Upper lobe of left lung (tissue), 6 donors: ENCODE results near the gene NEURL3. TPM values are rescaled to one million over a fixed set of nuclear protein-coding genes. Genes with fewer than 3 reads are reported as not detected.
A peak's percentile ranks its signal among the peaks of the same experiment; 100 is the strongest.

ENCODE experiments used
- ATAC-seq, 2 donors: fragments of 200-7000 bp; cut with Tn5 transposase; one replicate each; pipeline ENCODE4 v1.9.1; 2022; ENCODE audit warnings: mild to moderate bottlenecking in 2 of 2, moderate library complexity in 2 of 2; ENCODE audit not compliant: low FRiP score in 2 of 2
- DNase-seq, 2 donors: peaks; one replicate each; pipeline ENCODE4 v3.0.0-alpha.2; 2019 to 2020
- H3K27ac ChIP-seq, 4 donors: fragments of 200-600 bp; sonication (generic); one replicate each; pipeline ENCODE4 v1.5.1; 2016 to 2019
- H3K27me3 ChIP-seq, 4 donors: fragments of 200-600 bp; sonication (generic); one replicate each; pipeline ENCODE4 v1.5.1; 2017 to 2019
- H3K36me3 ChIP-seq, 4 donors: fragments of 200-600 bp; sonication (generic); one replicate each; pipeline ENCODE4 v1.5.1; 2016 to 2019
- H3K4me1 ChIP-seq, 4 donors: fragments of 200-600 bp; sonication (generic); one replicate each; pipeline ENCODE4 v1.5.1; 2018 to 2019
- H3K4me3 ChIP-seq, 4 donors: fragments of 200-600 bp; sonication (generic); one replicate each; pipeline ENCODE4 v1.5.1; 2017 to 2019; ENCODE audit warnings: mild to moderate bottlenecking in 2 of 4, moderate library complexity in 1 of 4
- H3K9me3 ChIP-seq, 4 donors: fragments of 200-600 bp; sonication (generic); one replicate each; pipeline ENCODE4 v1.5.1; 2018 to 2019
- CTCF ChIP-seq, 6 experiments: fragments of 450-650 bp in 4 of 6; fragments of 200-600 bp in 2 of 6; sonication (generic) in 2 of 6; IDR thresholded peaks; one replicate each; pipeline ENCODE4 v1.5.1; 2016 to 2019; ENCODE audit warnings: antibody characterized with exemption in 6 of 6
- EP300 ChIP-seq, 4 donors: sonication (generic); formaldehyde crosslinking; IDR thresholded peaks; one replicate each; pipeline ENCODE4 v1.5.1; 2017; ENCODE audit warnings: antibody characterized with exemption in 4 of 4, control low read depth in 2 of 4
- POLR2A ChIP-seq, 4 donors: fragments of 450-650 bp; IDR thresholded peaks; one replicate each; pipeline ENCODE4 v1.5.1; 2016 to 2017; ENCODE audit warnings: antibody characterized with exemption in 4 of 4, mild to moderate bottlenecking in 2 of 4
- POLR2AphosphoS5 ChIP-seq, 2 donors: sonication (generic); formaldehyde crosslinking; IDR thresholded peaks; one replicate each; pipeline ENCODE4 v1.5.1; 2017; ENCODE audit warnings: antibody characterized with exemption in 2 of 2
- WGBS, 2 donors: methylation state at CpG; one replicate each; pipeline ENCODE4 v1.1.5; 2017 to 2018; 5-methylcytosine and 5-hydroxymethylcytosine counted together
- total RNA-seq, 6 donors: library from RNA; depleted of rRNA in 4 of 6; stranded (reverse); fragments of >200 nt in 4 of 6; gene quantifications; one replicate each; pipeline versions ENCODE4 v1.1.0 to v1.2.1, GENCODE V29; 2016 to 2021
- donor health status: DM: no; HTN: no; CAD: no; lungs with moderate emphysema.
- donor health status: DM: no; HTN: yes; CAD: no; lungs with severe emphysema.

The NEURL3 gene
- total RNA-seq, 6 donors from 2014 or later = 0.61 to 2.6 (median 1.1) TPM; not detected in 3

GRCh38 chr2:96528006-96528699 is 23.0 kb upstream of the NEURL3 start:
- Histone ChIP-seq H3K4me1 (peaks cover 42 to 63% (median 56%) of the 10 kb centered on the region in 4 donors), H3K36me3 (no peaks in the 10 kb centered on the region), H3K9me3 (no peaks in the 10 kb centered on the region), H3K27ac (peak overlapping the region; percentile 87 to 94 (median 92)), H3K27me3 (no peaks in the 10 kb centered on the region), H3K4me3 (peak overlapping the region in 3 of 4 donors; percentile 61 to 68 (median 63))
- 29 to 35% methylated on average over 10 to 14 of the region's 14 CpGs for WGBS, 2 donors
- peak in 1 of 2 donors; percentile 75 for DNase-seq
- TF ChIP-seq CTCF (IDR thresholded peaks at IDR 0.05) (no peak), EP300 (IDR thresholded peaks at IDR 0.05) (peak in 2 of 4 donors; percentile 78 to 81), POLR2AphosphoS5 (IDR thresholded peaks at IDR 0.05) (peak; percentile 64 to 68), POLR2A (IDR thresholded peaks at IDR 0.05) (peak in 1 of 4 donors; percentile 14)
- ATAC-seq = peak in 1 of 2 donors; percentile 9

GRCh38 chr2:96527286-96528005 is 22.3 kb upstream of the NEURL3 start:
- DNase-seq (peak in 1 of 2 donors; percentile 87), ATAC-seq (peak in 1 of 2 donors; percentile 20)
- TF ChIP-seq POLR2AphosphoS5 (IDR thresholded peaks at IDR 0.05) (no peak), EP300 (IDR thresholded peaks at IDR 0.05) (no peak), POLR2A (IDR thresholded peaks at IDR 0.05) (no peak), CTCF (IDR thresholded peaks at IDR 0.05) (peak in 2 of 6 experiments; percentile 19 to 60)
- 0 to 1% methylated on average over 11 to 34 of the region's 51 CpGs for WGBS, 2 donors
- H3K36me3 ChIP-seq = no peaks in the 10 kb centered on the region
- peaks cover 35 to 56% (median 49%) of the 10 kb centered on the region in 4 donors for H3K4me1 ChIP-seq
- H3K4me3 ChIP-seq = peak overlapping the region; percentile 61 to 68 (median 63)
- H3K9me3 ChIP-seq = no peaks in the 10 kb centered on the region
- no peaks in the 10 kb centered on the region for H3K27me3 ChIP-seq
- peak overlapping the region; percentile 87 to 94 (median 92) for H3K27ac ChIP-seq

GRCh38 chr2:96526615-96527285 is 21.6 kb upstream of the NEURL3 start:
- Histone ChIP-seq H3K27ac (peak overlapping the region; percentile 87 to 94 (median 92)), H3K9me3 (no peaks in the 10 kb centered on the region), H3K4me3 (peak overlapping the region; percentile 61 to 68 (median 63)), H3K4me1 (peaks cover 30 to 49% (median 44%) of the 10 kb centered on the region in 4 donors), H3K36me3 (no peaks in the 10 kb centered on the region), H3K27me3 (no peaks in the 10 kb centered on the region)
- TF ChIP-seq POLR2A (IDR thresholded peaks at IDR 0.05) (no peak), EP300 (IDR thresholded peaks at IDR 0.05) (no peak), POLR2AphosphoS5 (IDR thresholded peaks at IDR 0.05) (no peak), CTCF (IDR thresholded peaks at IDR 0.05) (no peak)
- ATAC-seq (no peak), DNase-seq (no peak)
- WGBS, 2 donors = 81 to 84% methylated on average over 26 to 29 of the region's 29 CpGs

GRCh38 chr2:96526101-96526591 is 21.0 kb upstream of the NEURL3 start:
- no peak for DNase-seq
- no peak overlapping the region for H3K27ac ChIP-seq
- TF ChIP-seq CTCF (IDR thresholded peaks at IDR 0.05) (no peak), EP300 (IDR thresholded peaks at IDR 0.05) (no peak), POLR2A (IDR thresholded peaks at IDR 0.05) (no peak), POLR2AphosphoS5 (IDR thresholded peaks at IDR 0.05) (no peak)
- ATAC-seq = no peak
- H3K4me3 ChIP-seq = no peak overlapping the region
- H3K36me3 ChIP-seq = no peaks in the 10 kb centered on the region
- no peaks in the 10 kb centered on the region for H3K27me3 ChIP-seq
- peaks cover 24 to 43% (median 38%) of the 10 kb centered on the region in 4 donors for H3K4me1 ChIP-seq
- no peaks in the 10 kb centered on the region for H3K9me3 ChIP-seq
- 99 to 100% methylated on average over 1 to 12 of the region's 12 CpGs for WGBS, 2 donors
